Measurements from ENCODE around the gene MVP. TPM values are rescaled to one million over a fixed set of nuclear protein-coding genes. Genes with fewer than 3 reads are reported as not detected.

MVP gene
- polyA plus RNA-seq, 1 donor from 2014 or later, result 2.5 TPM

- H3K79me2 ChIP-seq (replicated peaks; ENCODE audit: insufficient read depth, low read length), result no peaks in the 10 kb centered on the region
- H3K27me3 ChIP-seq (ENCODE audit: insufficient read depth, low read depth, low read length), result no peaks in the 10 kb centered on the region
- H3K9me3 ChIP-seq (ENCODE audit: low read length), result no peaks in the 10 kb centered on the region
- no peak overlapping the region for H2AFZ ChIP-seq (ENCODE audit: low read depth, low read length)
- H3K4me2 ChIP-seq (ENCODE audit: low read length), result no peak overlapping the region
- no peaks in the 10 kb centered on the region for H3K36me3 ChIP-seq (ENCODE audit: insufficient read depth, low read length)
- H3K9ac ChIP-seq (ENCODE audit: low read length), result no peak overlapping the region
- TF ChIP-seq EZH2 (IDR thresholded peaks at IDR 0.05; ENCODE audit: borderline replicate concordance, insufficient read depth, low read length, poor library complexity, severe bottlenecking) (no peak), EP300 (conservative IDR thresholded peaks at IDR 0.05; ENCODE audit: poor library complexity, severe bottlenecking) (no peak), TAF1 (IDR thresholded peaks at IDR 0.05; ENCODE audit: low read depth) (no peak), SMC3 (conservative IDR thresholded peaks at IDR 0.05; ENCODE audit: poor library complexity) (no peak), RAD21 (conservative IDR thresholded peaks at IDR 0.05) (no peak), CTCF (IDR thresholded peaks at IDR 0.05; ENCODE audit: poor library complexity, severe bottlenecking) (no peak), MXI1 (conservative IDR thresholded peaks at IDR 0.05; ENCODE audit: poor library complexity, severe bottlenecking) (no peak), POLR2AphosphoS5 (IDR thresholded peaks at IDR 0.05) (no peak), REST (IDR thresholded peaks at IDR 0.05; ENCODE audit: borderline replicate concordance) (no peak)
- H3K27ac ChIP-seq (ENCODE audit: low read length), result no peak overlapping the region
- no peaks in the 10 kb centered on the region for H3K9me2 ChIP-seq (ENCODE audit: insufficient read depth, low read length)
- H3F3A ChIP-seq (ENCODE audit: insufficient read depth, low read length, poor library complexity, severe bottlenecking), result no peaks in the 10 kb centered on the region
- H4K20me1 ChIP-seq (ENCODE audit: insufficient read depth), result no peaks in the 10 kb centered on the region
- no peak overlapping the region for H3K4me3 ChIP-seq (ENCODE audit: low read length)
Observed at GRCh38 chr16:29849505-29849904, 29.2 kb downstream of the MVP start.

GRCh38 chr16:29850998-29851397 lies 30.7 kb downstream of the MVP start:
- Histone ChIP-seq H3K4me2 (ENCODE audit: low read length) (no peak overlapping the region), H3K27me3 (ENCODE audit: insufficient read depth, low read depth, low read length) (no peaks in the 10 kb centered on the region), H3K79me2 (replicated peaks; ENCODE audit: insufficient read depth, low read length) (no peaks in the 10 kb centered on the region), H2AFZ (ENCODE audit: low read depth, low read length) (no peak overlapping the region), H3K9me2 (ENCODE audit: insufficient read depth, low read length) (no peaks in the 10 kb centered on the region), H3F3A (ENCODE audit: insufficient read depth, low read length, poor library complexity, severe bottlenecking) (no peaks in the 10 kb centered on the region), H4K20me1 (ENCODE audit: insufficient read depth) (no peaks in the 10 kb centered on the region), H3K27ac (ENCODE audit: low read length) (no peak overlapping the region), H3K9ac (ENCODE audit: low read length) (no peak overlapping the region), H3K9me3 (ENCODE audit: low read length) (no peaks in the 10 kb centered on the region), H3K36me3 (ENCODE audit: insufficient read depth, low read length) (no peaks in the 10 kb centered on the region), H3K4me3 (ENCODE audit: low read length) (no peak overlapping the region)
- TF ChIP-seq TAF1 (IDR thresholded peaks at IDR 0.05; ENCODE audit: low read depth) (no peak), REST (IDR thresholded peaks at IDR 0.05; ENCODE audit: borderline replicate concordance) (no peak), POLR2AphosphoS5 (IDR thresholded peaks at IDR 0.05) (no peak), MXI1 (conservative IDR thresholded peaks at IDR 0.05; ENCODE audit: poor library complexity, severe bottlenecking) (no peak), EP300 (conservative IDR thresholded peaks at IDR 0.05; ENCODE audit: poor library complexity, severe bottlenecking) (no peak), SMC3 (conservative IDR thresholded peaks at IDR 0.05; ENCODE audit: poor library complexity) (no peak), EZH2 (IDR thresholded peaks at IDR 0.05; ENCODE audit: borderline replicate concordance, insufficient read depth, low read length, poor library complexity, severe bottlenecking) (no peak), RAD21 (conservative IDR thresholded peaks at IDR 0.05) (no peak), CTCF (IDR thresholded peaks at IDR 0.05; ENCODE audit: poor library complexity, severe bottlenecking) (no peak)

Measured in neural cell (in vitro differentiated cells).